Colonic mucosa (tissue), 4 donors: ENCODE results near the gene MYH9. TPM values are rescaled to one million over a fixed set of nuclear protein-coding genes. Genes with fewer than 3 reads are reported as not detected.

Experiments
- DNase-seq: peaks from one replicate; pipeline ENCODE4 v3.0.0-alpha.2; 2020
- H3K27ac ChIP-seq: fragments of 200-600 bp; one replicate; pipeline ENCODE4 v1.8.0; 2021
- H3K27me3 ChIP-seq: fragments of 200-600 bp; one replicate; pipeline ENCODE4 v1.8.0; 2021
- H3K36me3 ChIP-seq: fragments of 200-600 bp; one replicate; pipeline ENCODE4 v1.8.0; 2021
- H3K4me1 ChIP-seq: fragments of 200-600 bp; one replicate; pipeline ENCODE4 v1.8.0; 2021; ENCODE audit warnings: mild to moderate bottlenecking
- H3K4me3 ChIP-seq: fragments of 200-600 bp; one replicate; pipeline ENCODE4 v1.8.0; 2021
- H3K9ac ChIP-seq, 2 donors: one replicate each; pipeline ENCODE4 v1.7.0; 2013; ENCODE audit warnings: control low read depth in 2 of 2, low read depth in 2 of 2, low read length in 2 of 2
- H3K9me3 ChIP-seq: fragments of 200-600 bp; one replicate; pipeline ENCODE4 v1.8.0; 2021
- CTCF ChIP-seq: fragments of 200-600 bp; IDR thresholded peaks from one replicate; pipeline ENCODE4 v1.8.0; 2022; ENCODE audit warnings: antibody characterized with exemption, mild to moderate bottlenecking
- intact Hi-C: fragments of 100-400 bp; cut with DNase I; formaldehyde crosslinking; loops from one replicate; pipeline ENCODE4 v1.14.1; 2022
- total RNA-seq, 2 donors: library from RNA; stranded (reverse); fragmentation: NEBNext Ultra II Directional in 1 of 2; extraction: Animal tissue kit (Norgen Biotek cat#: 25700) in 1 of 2; gene quantifications; one replicate each; pipeline ENCODE4 v1.2.1, GENCODE V29; 2021
- donor health status: healthy.
- donor health status: DM: no; HTN: no; CAD: no.
- donor health status: DM: no; HTN: no; CAD: no.

MYH9 gene
- total RNA-seq, 2 donors from 2014 or later = 711 to 719 TPM

GRCh38 chr22:36423461-36424404, 36.0 kb upstream of the MYH9 start:
- DNase-seq = no peak
- Histone ChIP-seq H3K27me3 (no peaks in the 10 kb centered on the region), H3K4me1 (peaks cover 18% of the 10 kb centered on the region), H3K36me3 (no peaks in the 10 kb centered on the region), H3K9ac (no peak overlapping the region), H3K9me3 (no peaks in the 10 kb centered on the region), H3K27ac (peak overlapping the region; percentile 1), H3K4me3 (no peak overlapping the region)
- intact Hi-C loops = no loop called here
- TF ChIP-seq CTCF = no peak

GRCh38 chr22:36422287-36423014, 34.7 kb upstream of the MYH9 start:
- H3K9me3 ChIP-seq = no peaks in the 10 kb centered on the region
- no peak overlapping the region for H3K27ac ChIP-seq
- H3K36me3 ChIP-seq = no peaks in the 10 kb centered on the region
- no peak for DNase-seq
- no peaks in the 10 kb centered on the region for H3K27me3 ChIP-seq
- H3K4me3 ChIP-seq = no peak overlapping the region
- intact Hi-C loops = no loop called here
- peaks cover 18% of the 10 kb centered on the region for H3K4me1 ChIP-seq
- H3K9ac ChIP-seq = no peak overlapping the region
- TF ChIP-seq CTCF = no peak

GRCh38 chr22:36419912-36420882, 32.4 kb upstream of the MYH9 start:
- H3K27me3 ChIP-seq = no peaks in the 10 kb centered on the region
- H3K9ac ChIP-seq = peak overlapping the region in 1 of 2 donors; percentile 73
- H3K9me3 ChIP-seq = no peaks in the 10 kb centered on the region
- no peaks in the 10 kb centered on the region for H3K36me3 ChIP-seq
- intact Hi-C loops = no loop called here
- no peak for TF ChIP-seq CTCF
- DNase-seq = no peak
- peaks cover 14% of the 10 kb centered on the region for H3K4me1 ChIP-seq
- H3K4me3 ChIP-seq = peak overlapping the region; percentile 28
- H3K27ac ChIP-seq = peak overlapping the region; percentile 93

GRCh38 chr22:36419177-36419911, 31.6 kb upstream of the MYH9 start:
- Histone ChIP-seq H3K36me3 (no peaks in the 10 kb centered on the region), H3K27ac (peak overlapping the region; percentile 93), H3K9me3 (no peaks in the 10 kb centered on the region), H3K9ac (peak overlapping the region in 1 of 2 donors; percentile 78), H3K4me1 (peaks cover 14% of the 10 kb centered on the region), H3K27me3 (no peaks in the 10 kb centered on the region), H3K4me3 (peak overlapping the region; percentile 28)
- peak; percentile 86 for DNase-seq
- TF ChIP-seq CTCF = no peak
- intact Hi-C loops = no loop called here
